ENCODE data around the gene FAM217B. TPM values are rescaled to one million over a fixed set of nuclear protein-coding genes. Genes with fewer than 3 reads are reported as not detected.

Gene FAM217B
- total and polyA plus RNA-seq, 2 donors (not counting 3 experiments of a cell fraction or from before 2014, with no cell fraction given) = 2.7 to 8.2 TPM

DNA sequence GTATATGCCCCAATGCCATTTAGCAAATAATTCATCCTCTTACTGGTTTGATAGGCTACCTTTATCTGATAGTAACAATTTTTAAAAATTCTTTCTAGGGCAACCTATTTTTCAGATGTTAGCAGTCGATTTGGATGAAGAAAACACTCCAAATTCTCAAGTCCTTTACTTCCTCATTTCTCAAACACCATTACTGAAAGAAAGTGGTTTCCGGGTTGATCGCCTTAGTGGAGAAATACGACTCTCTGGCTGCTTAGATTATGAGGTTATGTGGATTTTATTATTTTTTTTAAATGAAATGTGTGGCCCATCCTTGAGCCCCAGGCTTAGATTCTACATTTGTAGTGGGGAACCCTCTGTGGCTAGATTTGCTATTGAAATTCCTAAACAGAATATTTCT, 44.4 kb downstream of the FAM217B start:
- DNase-seq (ENCODE audit: low read depth, low spot score) (no peak), FAIRE-seq (no peak)
- Histone ChIP-seq H2AFZ (ENCODE audit: low read depth, low read length) (no peak overlapping the region), H3K79me2 (ENCODE audit: control insufficient read depth, insufficient read depth, low read length) (no peaks in the 10 kb centered on the region), H3K9me3 (replicated peaks; ENCODE audit: control insufficient read depth, insufficient read depth, low read length) (no peaks in the 10 kb centered on the region), H3K9ac (replicated peaks; ENCODE audit: extremely low read depth, insufficient read depth, low read length) (no peak overlapping the region), H3K36me3 (ENCODE audit: control insufficient read depth in 2 of 2, extremely low read depth in 1 of 2, insufficient read depth in 2 of 2, low read length in 2 of 2) (no peaks in the 10 kb centered on the region), H3K4me2 (ENCODE audit: insufficient read depth, low read length) (no peak overlapping the region), H3K4me3 (replicated peaks in 1 of 3; ENCODE audit: insufficient read depth in 1 of 3, low read depth in 1 of 3, low read length in 3 of 3) (no peak overlapping the region), H3K27me3 (ENCODE audit: control insufficient read depth in 2 of 2, insufficient read depth in 2 of 2, low read length in 2 of 2) (no peaks in the 10 kb centered on the region), H3K9me1 (replicated peaks; ENCODE audit: control insufficient read depth, extremely low read depth, insufficient read depth, low read length) (no peaks in the 10 kb centered on the region), H3K27ac (ENCODE audit: insufficient read depth, low read depth, low read length) (no peak overlapping the region), H4K20me1 (replicated peaks; ENCODE audit: control insufficient read depth, extremely low read depth, insufficient read depth, low read length) (no peaks in the 10 kb centered on the region), H3K4me1 (ENCODE audit: control insufficient read depth, extremely low read depth, insufficient read depth, low read length) (no peaks in the 10 kb centered on the region)
- dilution Hi-C loops (cut with MboI; ENCODE audit: extremely low pct_ligation_motif_present, low sequenced_read_pairs) (no loop called here), intact Hi-C loops (cut with micrococcal nuclease) (no loop called here)
- TF ChIP-seq JUN (IDR thresholded peaks at IDR 0.05; ENCODE audit: borderline replicate concordance, insufficient read depth, insufficient read length, low read depth) (no peak), POLR2A (IDR thresholded peaks at IDR 0.05; ENCODE audit: low read depth, low read length) (no peak), EZH2 (IDR thresholded peaks at IDR 0.05; ENCODE audit: borderline replicate concordance, low read depth, low read length, severe bottlenecking) (no peak)
- TF ChIP-seq, protein P1, sequence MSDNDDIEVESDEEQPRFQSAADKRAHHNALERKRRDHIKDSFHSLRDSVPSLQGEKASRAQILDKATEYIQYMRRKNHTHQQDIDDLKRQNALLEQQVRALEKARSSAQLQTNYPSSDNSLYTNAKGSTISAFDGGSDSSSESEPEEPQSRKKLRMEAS (IDR thresholded peaks at IDR 0.05; ENCODE audit: insufficient read depth, insufficient read length) = no peak
- BruUV-seq (replicated peaks) = no TSS peak
- ChIA-PET CTCF (no interaction called here), POLR2A (no interaction called here)

DNA sequence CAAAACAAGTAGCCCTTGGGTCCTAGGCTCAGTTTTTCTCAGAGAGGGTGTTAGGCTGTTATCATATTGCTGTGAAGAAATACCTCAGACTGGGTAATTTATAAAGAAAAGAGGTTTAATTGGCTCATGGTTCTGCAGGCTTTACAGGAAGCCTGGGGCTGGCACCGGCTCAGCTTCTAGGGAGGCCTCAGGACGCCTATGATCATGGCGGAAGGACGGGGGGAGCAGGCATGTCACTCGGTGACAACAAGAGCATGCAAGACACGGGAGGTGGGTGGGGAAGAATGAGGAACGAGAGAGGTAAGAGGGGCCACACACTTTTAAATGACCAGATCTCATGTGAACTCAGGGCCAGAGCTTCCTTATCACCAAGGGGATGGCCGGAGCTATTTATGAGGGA, 45.0 kb downstream of the FAM217B start:
- Histone ChIP-seq H3K4me1 (ENCODE audit: control insufficient read depth, extremely low read depth, insufficient read depth, low read length) (no peaks in the 10 kb centered on the region), H3K36me3 (ENCODE audit: control insufficient read depth in 2 of 2, extremely low read depth in 1 of 2, insufficient read depth in 2 of 2, low read length in 2 of 2) (no peaks in the 10 kb centered on the region), H3K9me1 (replicated peaks; ENCODE audit: control insufficient read depth, extremely low read depth, insufficient read depth, low read length) (no peaks in the 10 kb centered on the region), H3K9me3 (replicated peaks; ENCODE audit: control insufficient read depth, insufficient read depth, low read length) (no peaks in the 10 kb centered on the region), H3K79me2 (ENCODE audit: control insufficient read depth, insufficient read depth, low read length) (no peaks in the 10 kb centered on the region), H4K20me1 (replicated peaks; ENCODE audit: control insufficient read depth, extremely low read depth, insufficient read depth, low read length) (no peaks in the 10 kb centered on the region), H3K4me3 (replicated peaks in 1 of 3; ENCODE audit: insufficient read depth in 1 of 3, low read depth in 1 of 3, low read length in 3 of 3) (no peak overlapping the region), H2AFZ (ENCODE audit: low read depth, low read length) (no peak overlapping the region), H3K27ac (ENCODE audit: insufficient read depth, low read depth, low read length) (no peak overlapping the region), H3K27me3 (ENCODE audit: control insufficient read depth in 2 of 2, insufficient read depth in 2 of 2, low read length in 2 of 2) (no peaks in the 10 kb centered on the region), H3K4me2 (ENCODE audit: insufficient read depth, low read length) (no peak overlapping the region), H3K9ac (replicated peaks; ENCODE audit: extremely low read depth, insufficient read depth, low read length) (no peak overlapping the region)
- ChIA-PET CTCF (no interaction called here), POLR2A (no interaction called here)
- no TSS peak for BruUV-seq (replicated peaks)
- FAIRE-seq (no peak), DNase-seq (ENCODE audit: low read depth, low spot score) (no peak)
- dilution Hi-C loops (cut with MboI; ENCODE audit: extremely low pct_ligation_motif_present, low sequenced_read_pairs) = no loop called here
- TF ChIP-seq, protein P2, sequence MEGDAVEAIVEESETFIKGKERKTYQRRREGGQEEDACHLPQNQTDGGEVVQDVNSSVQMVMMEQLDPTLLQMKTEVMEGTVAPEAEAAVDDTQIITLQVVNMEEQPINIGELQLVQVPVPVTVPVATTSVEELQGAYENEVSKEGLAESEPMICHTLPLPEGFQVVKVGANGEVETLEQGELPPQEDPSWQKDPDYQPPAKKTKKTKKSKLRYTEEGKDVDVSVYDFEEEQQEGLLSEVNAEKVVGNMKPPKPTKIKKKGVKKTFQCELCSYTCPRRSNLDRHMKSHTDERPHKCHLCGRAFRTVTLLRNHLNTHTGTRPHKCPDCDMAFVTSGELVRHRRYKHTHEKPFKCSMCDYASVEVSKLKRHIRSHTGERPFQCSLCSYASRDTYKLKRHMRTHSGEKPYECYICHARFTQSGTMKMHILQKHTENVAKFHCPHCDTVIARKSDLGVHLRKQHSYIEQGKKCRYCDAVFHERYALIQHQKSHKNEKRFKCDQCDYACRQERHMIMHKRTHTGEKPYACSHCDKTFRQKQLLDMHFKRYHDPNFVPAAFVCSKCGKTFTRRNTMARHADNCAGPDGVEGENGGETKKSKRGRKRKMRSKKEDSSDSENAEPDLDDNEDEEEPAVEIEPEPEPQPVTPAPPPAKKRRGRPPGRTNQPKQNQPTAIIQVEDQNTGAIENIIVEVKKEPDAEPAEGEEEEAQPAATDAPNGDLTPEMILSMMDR (IDR thresholded peaks at IDR 0.05; ENCODE audit: extremely low read depth in 1 of 2, insufficient read depth in 1 of 2, low read depth in 1 of 2, low read length in 2 of 2) = no peak
- TF ChIP-seq FOS (IDR thresholded peaks at IDR 0.05; ENCODE audit: borderline replicate concordance, insufficient read depth, low read length) = no peak
- TF ChIP-seq POLR2AphosphoS5 (IDR thresholded peaks at IDR 0.05; ENCODE audit: insufficient read depth, low read depth, low read length) = no peak
- TF ChIP-seq EZH2 (IDR thresholded peaks at IDR 0.05; ENCODE audit: borderline replicate concordance, low read depth, low read length, severe bottlenecking) = no peak
- TF ChIP-seq, protein P1 (IDR thresholded peaks at IDR 0.05; ENCODE audit: insufficient read depth, insufficient read length) = no peak
- TF ChIP-seq JUN (IDR thresholded peaks at IDR 0.05; ENCODE audit: borderline replicate concordance, insufficient read depth, insufficient read length, low read depth) = no peak
- no peak for TF ChIP-seq MYC (IDR thresholded peaks at IDR 0.05; ENCODE audit: low read depth, low read length)
- no peak for TF ChIP-seq GATA2 (IDR thresholded peaks at IDR 0.05; ENCODE audit: insufficient read depth, insufficient read length, low read depth, low read length)
- no peak for TF ChIP-seq POLR2A (IDR thresholded peaks at IDR 0.05; ENCODE audit: low read depth, low read length)
- intact Hi-C loops (cut with micrococcal nuclease) = no loop called here

Data from endothelial cell of umbilical vein (primary cell).